ENCODE measurements around the gene ZFAND3. TPM values are rescaled to one million over a fixed set of nuclear protein-coding genes. Genes with fewer than 3 reads are reported as not detected.
A peak's percentile ranks its signal among the peaks of the same experiment; 100 is the strongest.

ZFAND3 gene
- polyA plus RNA-seq, 1 donor (not counting 4 experiments of a cell fraction or from before 2014, with no cell fraction given): 19.6 TPM

DNA sequence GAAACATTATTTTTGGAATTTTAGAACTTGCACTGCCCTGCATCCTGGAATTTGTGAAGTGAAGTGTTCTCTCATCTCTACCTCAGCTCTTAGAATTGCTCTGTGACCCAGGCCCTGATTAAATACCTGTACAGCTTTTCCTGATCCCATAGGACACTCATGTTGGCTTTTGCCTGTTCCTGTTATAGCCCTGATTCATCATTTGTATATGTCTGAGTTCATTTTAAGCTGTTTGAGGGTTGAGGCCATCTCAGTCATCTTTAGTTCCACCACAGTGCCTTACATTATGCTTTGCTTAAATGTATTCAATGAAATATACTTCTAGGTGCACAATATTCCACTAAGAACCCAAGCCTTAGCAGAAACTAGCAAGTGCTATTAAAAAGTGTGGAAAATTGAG is 26.4 kb downstream of the ZFAND3 start:
- H2AFZ ChIP-seq (ENCODE audit: control insufficient read depth, low read length): no peak overlapping the region
- H3K79me2 ChIP-seq (ENCODE audit: control insufficient read depth, insufficient read depth, low read length): peaks cover 90% of the 10 kb centered on the region
- H3K27ac ChIP-seq (ENCODE audit: control insufficient read depth, insufficient read depth, low read length): peak overlapping the region; percentile 63
- no peaks in the 10 kb centered on the region for H3K9me1 ChIP-seq (ENCODE audit: control insufficient read depth, extremely low read depth, insufficient read depth, low read length)
- H3K4me1 ChIP-seq (ENCODE audit: control insufficient read depth, extremely low read depth, insufficient read depth, low read length): peaks cover 17% of the 10 kb centered on the region
- peak; percentile 68 for FAIRE-seq
- H3K36me3 ChIP-seq (ENCODE audit: control insufficient read depth in 2 of 2, extremely low read depth in 1 of 2, insufficient read depth in 2 of 2, low read length in 2 of 2): peaks cover 3 to 4% of the 10 kb centered on the region in 2 experiments
- no peak overlapping the region for H3K4me3 ChIP-seq (ENCODE audit: control insufficient read depth in 2 of 3, extremely low read depth in 1 of 3, insufficient read depth in 2 of 3, low read depth in 1 of 3, low read length in 3 of 3)
- no peaks in the 10 kb centered on the region for H3K27me3 ChIP-seq (ENCODE audit: control insufficient read depth, extremely low read depth, insufficient read depth, low read length)
- dilution Hi-C loops (cut with MboI; ENCODE audit: extremely low pct_ligation_motif_present, low sequenced_read_pairs): no loop called here
- H3K4me2 ChIP-seq (ENCODE audit: control insufficient read depth, extremely low read depth, insufficient read depth, low read depth, low read length): peak overlapping the region; percentile 30
- no peaks in the 10 kb centered on the region for H3K9me3 ChIP-seq (ENCODE audit: control insufficient read depth, low read depth, low read length)
- H4K20me1 ChIP-seq (ENCODE audit: control insufficient read depth, extremely low read depth, insufficient read depth, low read length): peaks cover 15% of the 10 kb centered on the region
- H3K9ac ChIP-seq (ENCODE audit: control insufficient read depth, extremely low read depth, insufficient read depth, low read length): no peak overlapping the region
- no peak for TF ChIP-seq EZH2 (IDR thresholded peaks at IDR 0.05; ENCODE audit: low read length)
- TF ChIP-seq, protein P1, sequence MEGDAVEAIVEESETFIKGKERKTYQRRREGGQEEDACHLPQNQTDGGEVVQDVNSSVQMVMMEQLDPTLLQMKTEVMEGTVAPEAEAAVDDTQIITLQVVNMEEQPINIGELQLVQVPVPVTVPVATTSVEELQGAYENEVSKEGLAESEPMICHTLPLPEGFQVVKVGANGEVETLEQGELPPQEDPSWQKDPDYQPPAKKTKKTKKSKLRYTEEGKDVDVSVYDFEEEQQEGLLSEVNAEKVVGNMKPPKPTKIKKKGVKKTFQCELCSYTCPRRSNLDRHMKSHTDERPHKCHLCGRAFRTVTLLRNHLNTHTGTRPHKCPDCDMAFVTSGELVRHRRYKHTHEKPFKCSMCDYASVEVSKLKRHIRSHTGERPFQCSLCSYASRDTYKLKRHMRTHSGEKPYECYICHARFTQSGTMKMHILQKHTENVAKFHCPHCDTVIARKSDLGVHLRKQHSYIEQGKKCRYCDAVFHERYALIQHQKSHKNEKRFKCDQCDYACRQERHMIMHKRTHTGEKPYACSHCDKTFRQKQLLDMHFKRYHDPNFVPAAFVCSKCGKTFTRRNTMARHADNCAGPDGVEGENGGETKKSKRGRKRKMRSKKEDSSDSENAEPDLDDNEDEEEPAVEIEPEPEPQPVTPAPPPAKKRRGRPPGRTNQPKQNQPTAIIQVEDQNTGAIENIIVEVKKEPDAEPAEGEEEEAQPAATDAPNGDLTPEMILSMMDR (optimal IDR thresholded peaks at IDR 0.05 in 1 of 3, IDR thresholded peaks at IDR 0.05 in 1 of 3, conservative IDR thresholded peaks at IDR 0.05 in 1 of 3; ENCODE audit: extremely low read depth in 1 of 3, insufficient read depth in 2 of 3, low read length in 3 of 3): no peak
- DNase-seq (ENCODE audit: low read depth, low spot score): no peak

DNA sequence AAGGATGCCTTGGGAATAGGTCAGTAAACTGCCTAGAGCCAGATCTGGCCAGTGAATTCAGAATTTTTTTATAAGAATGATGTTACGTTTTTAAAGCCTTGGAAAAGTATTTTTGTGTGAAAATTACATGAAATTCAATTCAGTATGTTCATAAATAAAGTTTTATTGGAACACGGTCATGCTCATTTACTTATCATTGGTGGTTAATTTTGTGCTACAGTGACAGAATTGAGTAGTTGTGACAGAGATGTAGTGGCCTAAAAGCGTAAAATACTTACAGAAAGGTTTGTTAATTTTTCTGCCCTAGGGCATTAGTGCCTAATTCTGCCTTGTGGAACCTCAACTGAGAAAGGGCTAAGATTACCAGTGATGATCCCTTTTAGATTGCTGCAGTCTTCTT is 28.2 kb downstream of the ZFAND3 start:
- peaks cover 23% of the 10 kb centered on the region for H3K4me1 ChIP-seq (ENCODE audit: control insufficient read depth, extremely low read depth, insufficient read depth, low read length)
- dilution Hi-C loops (cut with MboI; ENCODE audit: extremely low pct_ligation_motif_present, low sequenced_read_pairs): no loop called here
- FAIRE-seq: no peak

More for the DNA sequence above, 28.2 kb downstream of the ZFAND3 start:
- Histone ChIP-seq H2AFZ (ENCODE audit: control insufficient read depth, low read length) (no peak overlapping the region), H3K4me3 (ENCODE audit: control insufficient read depth in 2 of 3, extremely low read depth in 1 of 3, insufficient read depth in 2 of 3, low read depth in 1 of 3, low read length in 3 of 3) (no peak overlapping the region), H3K4me2 (ENCODE audit: control insufficient read depth, extremely low read depth, insufficient read depth, low read depth, low read length) (no peak overlapping the region), H3K9me1 (ENCODE audit: control insufficient read depth, extremely low read depth, insufficient read depth, low read length) (no peaks in the 10 kb centered on the region), H3K27ac (ENCODE audit: control insufficient read depth, insufficient read depth, low read length) (no peak overlapping the region), H3K27me3 (ENCODE audit: control insufficient read depth, extremely low read depth, insufficient read depth, low read length) (no peaks in the 10 kb centered on the region), H3K79me2 (ENCODE audit: control insufficient read depth, insufficient read depth, low read length) (peaks cover 90% of the 10 kb centered on the region), H4K20me1 (ENCODE audit: control insufficient read depth, extremely low read depth, insufficient read depth, low read length) (peaks cover 13% of the 10 kb centered on the region), H3K36me3 (ENCODE audit: control insufficient read depth in 2 of 2, extremely low read depth in 1 of 2, insufficient read depth in 2 of 2, low read length in 2 of 2) (peaks cover 0 to 4% of the 10 kb centered on the region in 2 experiments), H3K9me3 (ENCODE audit: control insufficient read depth, low read depth, low read length) (no peaks in the 10 kb centered on the region), H3K9ac (ENCODE audit: control insufficient read depth, extremely low read depth, insufficient read depth, low read length) (no peak overlapping the region)
- TF ChIP-seq EZH2 (IDR thresholded peaks at IDR 0.05; ENCODE audit: low read length): no peak
- TF ChIP-seq, protein P1 (optimal IDR thresholded peaks at IDR 0.05 in 1 of 3, IDR thresholded peaks at IDR 0.05 in 1 of 3, conservative IDR thresholded peaks at IDR 0.05 in 1 of 3; ENCODE audit: extremely low read depth in 1 of 3, insufficient read depth in 2 of 3, low read length in 3 of 3): no peak
- no peak for DNase-seq (ENCODE audit: low read depth, low spot score)

Data from keratinocyte (primary cell).